Neural cell (in vitro differentiated cells): ENCODE results near the gene PTPRN2.

Experiments
- CTCF ChIP-seq: fragments of 450-650 bp; IDR thresholded peaks from 2 replicates; pipeline ENCODE4 v1.5.1; 2014; ENCODE audit warnings: antibody characterized with exemption, mild to moderate bottlenecking, moderate library complexity; ENCODE audit not compliant: poor library complexity, severe bottlenecking
- EP300 ChIP-seq: fragments of 450-650 bp; conservative IDR thresholded peaks from 2 replicates; pipeline ENCODE4 v1.6.1; 2014; ENCODE audit warnings: antibody characterized with exemption, mild to moderate bottlenecking, moderate library complexity; ENCODE audit not compliant: poor library complexity, severe bottlenecking
- EZH2 ChIP-seq: fragments of 200-600, 300-800 bp; shearing (Covaris generic), sonication (generic); IDR thresholded peaks from 2 replicates; pipeline ENCODE4 v1.6.1; 2014; ENCODE audit warnings: antibody characterized with exemption, low read length, borderline replicate concordance, mild to moderate bottlenecking; ENCODE audit not compliant: insufficient read depth, poor library complexity, severe bottlenecking
- MXI1 ChIP-seq: fragments of 450-650 bp; conservative IDR thresholded peaks from 2 replicates; pipeline ENCODE4 v1.6.1; 2014; ENCODE audit warnings: antibody characterized with exemption, mild to moderate bottlenecking; ENCODE audit not compliant: poor library complexity, severe bottlenecking
- POLR2AphosphoS5 ChIP-seq: IDR thresholded peaks from 2 replicates; pipeline ENCODE4 v1.6.1; 2012
- REST ChIP-seq: IDR thresholded peaks from 2 replicates; pipeline ENCODE4 v1.6.1; 2012; ENCODE audit warnings: borderline replicate concordance
- SMC3 ChIP-seq: fragments of 450-650 bp; conservative IDR thresholded peaks from 2 replicates; pipeline ENCODE4 v1.6.1; 2014; ENCODE audit warnings: antibody characterized with exemption, mild to moderate bottlenecking, moderate library complexity; ENCODE audit not compliant: poor library complexity
- TAF1 ChIP-seq: IDR thresholded peaks from 2 replicates; pipeline ENCODE4 v1.6.1; 2012; ENCODE audit warnings: low read depth

- TF ChIP-seq CTCF (no peak), SMC3 (no peak), POLR2AphosphoS5 (no peak), EP300 (no peak), EZH2 (no peak), REST (no peak), MXI1 (no peak), TAF1 (no peak)
Measured at GRCh38 chr7:158570449-158571170, 17.0 kb downstream of the PTPRN2 start.
